Progenitor cell of endocrine pancreas (in vitro differentiated cells): ENCODE measurements around the gene TMX4. TPM values are rescaled to one million over a fixed set of nuclear protein-coding genes. Genes with fewer than 3 reads are reported as not detected.

ENCODE experiments used
- DNase-seq: peaks from one replicate; pipeline ENCODE4 v3.0.0; 2021; ENCODE audit warnings: low spot score; ENCODE audit not compliant: unreplicated experiment
- H3K27ac Mint-ChIP-seq: 2 replicates; pipeline ENCODE4 v1.8.0; 2021; ENCODE audit warnings: mild to moderate bottlenecking, moderate library complexity, mixed read lengths
- H3K27me3 Mint-ChIP-seq: 2 replicates; pipeline ENCODE4 v1.8.0; 2021; ENCODE audit warnings: mixed read lengths
- H3K36me3 Mint-ChIP-seq: 2 replicates; pipeline ENCODE4 v1.8.0; 2022; ENCODE audit warnings: mixed read lengths; ENCODE audit not compliant: insufficient read depth
- H3K4me1 Mint-ChIP-seq: 2 replicates; pipeline ENCODE4 v1.8.0; 2021; ENCODE audit warnings: low read depth, mixed read lengths
- H3K4me3 Mint-ChIP-seq: 2 replicates; pipeline ENCODE4 v1.8.0; 2021; ENCODE audit warnings: low read depth, mild to moderate bottlenecking, moderate library complexity, mixed read lengths
- H3K9me3 Mint-ChIP-seq: 2 replicates; pipeline ENCODE4 v1.8.0; 2021; ENCODE audit warnings: low read depth, mixed read lengths
- CTCF ChIP-seq: fragments of 200-600 bp; sonication (generic); IDR thresholded peaks from one replicate; pipeline ENCODE4 v1.5.0; 2021; ENCODE audit warnings: antibody characterized with exemption, mild to moderate bottlenecking; ENCODE audit not compliant: unreplicated experiment
- total RNA-seq: library from RNA; stranded (reverse); gene quantifications from 2 replicates; pipeline ENCODE4 v1.2.1, GENCODE V29; 2021

Gene TMX4
- total RNA-seq, 1 donor from 2014 or later = 17.8 TPM

GRCh38 chr20:7938058-7938457, 81.5 kb downstream of the TMX4 start:
- no peaks in the 10 kb centered on the region for H3K36me3 Mint-ChIP-seq
- H3K4me1 Mint-ChIP-seq = peaks cover 5% of the 10 kb centered on the region
- H3K9me3 Mint-ChIP-seq = peaks cover 2% of the 10 kb centered on the region
- H3K27me3 Mint-ChIP-seq = no peaks in the 10 kb centered on the region
- H3K27ac Mint-ChIP-seq = no peak overlapping the region
- H3K4me3 Mint-ChIP-seq = no peak overlapping the region
- no peak for TF ChIP-seq CTCF
- DNase-seq = no peak

- TF ChIP-seq CTCF = no peak
- Mint-ChIP-seq H3K4me1 (peaks cover 5% of the 10 kb centered on the region), H3K36me3 (no peaks in the 10 kb centered on the region), H3K27me3 (no peaks in the 10 kb centered on the region), H3K4me3 (no peak overlapping the region), H3K27ac (no peak overlapping the region), H3K9me3 (no peaks in the 10 kb centered on the region)
- DNase-seq = no peak
These were observed 82.2 kb downstream of the TMX4 start for GRCh38 chr20:7937328-7937727.

- no peak for TF ChIP-seq CTCF
- no peaks in the 10 kb centered on the region for H3K27me3 Mint-ChIP-seq
These were observed 84.5 kb downstream of the TMX4 start for GRCh38 chr20:7935027-7935551.

GRCh38 chr20:7933346-7933745, 86.2 kb downstream of the TMX4 start:
- Mint-ChIP-seq H3K9me3 (no peaks in the 10 kb centered on the region), H3K4me1 (peaks cover 5% of the 10 kb centered on the region), H3K36me3 (no peaks in the 10 kb centered on the region), H3K4me3 (no peak overlapping the region), H3K27ac (no peak overlapping the region), H3K27me3 (no peaks in the 10 kb centered on the region)
- TF ChIP-seq CTCF = no peak
- DNase-seq = no peak

More at GRCh38 chr20:7935027-7935551, 84.5 kb downstream of the TMX4 start:
- H3K9me3 Mint-ChIP-seq = no peaks in the 10 kb centered on the region
- DNase-seq = no peak
- H3K36me3 Mint-ChIP-seq = no peaks in the 10 kb centered on the region
- H3K4me1 Mint-ChIP-seq = peaks cover 5% of the 10 kb centered on the region
- H3K27ac Mint-ChIP-seq = no peak overlapping the region
- no peak overlapping the region for H3K4me3 Mint-ChIP-seq

- no peak for TF ChIP-seq CTCF
- no peaks in the 10 kb centered on the region for H3K27me3 Mint-ChIP-seq
These were observed 89.2 kb downstream of the TMX4 start for GRCh38 chr20:7930343-7930742.

More at GRCh38 chr20:7930343-7930742, 89.2 kb downstream of the TMX4 start:
- no peak overlapping the region for H3K27ac Mint-ChIP-seq
- no peaks in the 10 kb centered on the region for H3K36me3 Mint-ChIP-seq
- H3K4me3 Mint-ChIP-seq = no peak overlapping the region
- no peak for DNase-seq
- no peaks in the 10 kb centered on the region for H3K9me3 Mint-ChIP-seq
- H3K4me1 Mint-ChIP-seq = no peaks in the 10 kb centered on the region

Other genes starting within 250 kb of the TMX4 start
- not detected in 2 replicates for gene HAO1, start 79.3 kb downstream of the TMX4 start, total RNA-seq
- gene PLCB1, start 112.5 kb upstream of the TMX4 start, total RNA-seq = 16.2 and 18.0 TPM in 2 replicates